ENCODE measurements around the gene CDCA8.

The CDCA8 gene

DNA sequence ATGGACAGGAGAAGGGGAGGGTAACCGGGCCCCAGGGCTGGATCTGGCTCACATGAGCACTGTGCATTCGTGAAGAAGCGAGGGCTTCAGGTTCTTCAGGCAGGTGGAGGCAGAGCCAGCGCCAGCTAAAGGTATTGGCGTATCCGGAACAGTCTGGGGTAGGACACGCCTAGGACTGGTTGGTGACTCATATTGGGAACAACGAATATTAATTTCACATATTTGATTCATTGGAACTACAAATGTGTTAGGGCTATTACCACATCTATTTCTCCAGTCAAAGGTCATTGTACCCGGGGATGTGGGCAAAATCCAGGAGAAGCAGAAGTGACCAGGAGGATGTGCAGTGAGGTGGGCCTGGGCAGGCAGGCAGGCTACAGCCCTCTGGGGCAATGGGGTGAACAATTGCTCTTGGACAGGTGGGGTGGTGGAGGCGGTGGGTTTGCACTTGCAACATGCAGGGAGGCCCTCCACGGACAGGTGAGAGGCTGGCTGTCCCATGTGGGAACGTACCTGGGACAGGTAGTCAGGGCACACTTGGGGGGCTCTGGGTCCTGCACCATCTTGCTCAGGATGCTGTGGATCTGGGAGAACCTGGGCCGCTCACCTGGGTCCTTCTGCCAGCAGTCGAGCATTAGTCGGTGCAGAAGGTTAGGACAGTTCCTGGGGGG lies 26.7 kb downstream of the CDCA8 start:
- TF ChIP-seq, protein P1, sequence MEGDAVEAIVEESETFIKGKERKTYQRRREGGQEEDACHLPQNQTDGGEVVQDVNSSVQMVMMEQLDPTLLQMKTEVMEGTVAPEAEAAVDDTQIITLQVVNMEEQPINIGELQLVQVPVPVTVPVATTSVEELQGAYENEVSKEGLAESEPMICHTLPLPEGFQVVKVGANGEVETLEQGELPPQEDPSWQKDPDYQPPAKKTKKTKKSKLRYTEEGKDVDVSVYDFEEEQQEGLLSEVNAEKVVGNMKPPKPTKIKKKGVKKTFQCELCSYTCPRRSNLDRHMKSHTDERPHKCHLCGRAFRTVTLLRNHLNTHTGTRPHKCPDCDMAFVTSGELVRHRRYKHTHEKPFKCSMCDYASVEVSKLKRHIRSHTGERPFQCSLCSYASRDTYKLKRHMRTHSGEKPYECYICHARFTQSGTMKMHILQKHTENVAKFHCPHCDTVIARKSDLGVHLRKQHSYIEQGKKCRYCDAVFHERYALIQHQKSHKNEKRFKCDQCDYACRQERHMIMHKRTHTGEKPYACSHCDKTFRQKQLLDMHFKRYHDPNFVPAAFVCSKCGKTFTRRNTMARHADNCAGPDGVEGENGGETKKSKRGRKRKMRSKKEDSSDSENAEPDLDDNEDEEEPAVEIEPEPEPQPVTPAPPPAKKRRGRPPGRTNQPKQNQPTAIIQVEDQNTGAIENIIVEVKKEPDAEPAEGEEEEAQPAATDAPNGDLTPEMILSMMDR (IDR thresholded peaks at IDR 0.05; ENCODE audit: low read depth, low read length, missing control alignments), result no peak
- DNase-seq (ENCODE audit: extremely low read depth, low read depth), result no peak
- no peak overlapping the region for H3K4me3 ChIP-seq (replicated peaks; ENCODE audit: low read depth, low read length)

DNA sequence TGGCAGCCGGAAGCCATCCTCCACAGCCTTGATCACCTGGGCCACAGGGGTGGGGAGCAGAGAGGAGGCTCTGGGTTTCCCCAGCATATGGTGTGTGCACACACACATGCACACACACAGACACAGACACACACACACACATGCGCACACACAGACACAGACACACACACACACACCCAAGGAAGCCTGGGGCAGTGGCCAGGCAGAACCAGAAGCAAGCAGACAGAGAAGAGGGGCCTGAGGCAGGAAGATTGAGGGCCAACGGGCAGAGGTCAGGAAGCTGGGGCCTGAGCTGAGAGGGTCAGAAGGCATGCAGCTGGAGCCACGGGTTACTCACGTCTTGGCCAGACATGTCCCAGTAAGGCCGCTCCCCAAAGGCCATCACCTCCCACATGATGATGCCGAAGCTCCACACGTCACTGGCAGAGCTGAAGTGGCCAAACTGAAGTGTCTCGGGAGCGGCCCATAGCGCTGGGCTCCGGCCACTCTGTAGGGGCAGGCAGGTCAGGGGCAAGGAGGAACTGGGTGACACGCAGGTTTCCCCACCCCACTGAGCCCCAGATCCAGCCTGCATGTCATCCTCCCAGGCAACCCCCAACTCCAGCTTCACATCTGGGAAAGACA lies 27.4 kb downstream of the CDCA8 start:
- DNase-seq (ENCODE audit: extremely low read depth, low read depth), result no peak

DNA sequence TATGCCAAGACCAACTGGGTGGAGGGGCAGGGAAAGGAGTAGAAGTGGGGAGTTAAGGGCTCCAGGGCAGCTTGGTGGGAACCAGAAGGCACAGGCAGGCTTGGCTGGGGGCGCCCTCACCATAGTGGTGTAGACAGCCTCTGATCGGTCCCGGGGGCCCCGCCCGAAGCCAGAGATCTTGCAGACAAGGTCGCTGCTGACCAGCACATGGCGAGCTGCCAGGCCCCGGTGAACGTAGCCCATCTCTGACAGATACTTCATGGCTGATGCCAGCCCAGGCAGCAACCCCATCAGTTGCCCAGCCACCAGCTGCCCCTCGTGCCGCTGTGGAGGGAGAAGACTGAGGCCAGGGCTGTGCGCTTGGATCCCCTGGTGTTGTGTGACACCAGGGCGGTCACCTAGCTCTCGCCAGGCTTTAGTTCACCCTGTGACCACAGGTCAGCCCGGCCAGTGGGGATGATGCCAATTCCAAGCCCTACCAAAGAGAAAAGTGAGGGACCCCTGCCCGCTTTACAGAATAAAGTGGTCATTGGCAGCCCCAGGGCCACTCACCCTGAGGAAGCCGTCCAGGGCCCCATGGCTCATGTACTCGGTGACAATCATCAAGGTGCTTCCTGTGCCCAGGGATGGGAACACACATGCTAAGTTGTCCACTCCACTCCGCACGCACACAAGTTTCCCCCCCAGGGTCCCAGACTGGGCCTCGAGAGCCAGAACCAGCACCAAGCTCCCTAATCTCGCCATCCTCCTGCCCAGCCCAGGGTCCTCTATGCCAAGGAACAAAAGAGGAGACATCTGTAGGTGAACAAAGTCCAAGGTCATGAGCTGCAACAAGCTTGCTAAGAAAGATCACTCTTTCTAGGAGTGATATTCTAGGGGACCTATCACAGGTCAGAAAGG lies 28.2 kb downstream of the CDCA8 start:
- DNase-seq (ENCODE audit: extremely low read depth, low read depth), result no peak
- H3K4me3 ChIP-seq (replicated peaks; ENCODE audit: low read depth, low read length), result no peak overlapping the region
- TF ChIP-seq, protein P1 (IDR thresholded peaks at IDR 0.05; ENCODE audit: low read depth, low read length, missing control alignments), result no peak

More for the DNA sequence above, 27.4 kb downstream of the CDCA8 start:
- TF ChIP-seq, protein P1 (IDR thresholded peaks at IDR 0.05; ENCODE audit: low read depth, low read length, missing control alignments), result no peak
- H3K4me3 ChIP-seq (replicated peaks; ENCODE audit: low read depth, low read length), result no peak overlapping the region

DNA sequence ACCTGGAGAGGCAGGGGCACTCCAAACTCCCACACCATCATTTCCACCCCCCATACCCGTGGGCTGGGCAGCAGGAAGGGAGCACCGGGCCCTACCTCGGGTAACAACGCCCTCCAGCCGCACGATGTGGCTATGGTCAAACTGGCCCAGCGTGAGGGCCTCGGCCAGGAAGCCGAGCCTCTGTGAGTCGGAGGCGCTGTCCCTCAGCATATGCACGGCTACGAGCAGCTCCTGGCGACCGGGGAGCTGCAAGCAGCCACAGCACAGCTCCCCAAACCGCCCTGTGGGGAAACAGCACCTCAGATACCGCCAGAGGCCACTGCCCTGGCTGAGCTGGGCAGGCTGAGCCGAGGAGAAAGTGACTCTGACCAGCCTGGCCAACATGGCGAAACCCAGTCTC lies 29.2 kb downstream of the CDCA8 start:
- TF ChIP-seq, protein P1 (IDR thresholded peaks at IDR 0.05; ENCODE audit: low read depth, low read length, missing control alignments), result no peak
- H3K4me3 ChIP-seq (replicated peaks; ENCODE audit: low read depth, low read length), result no peak overlapping the region
- no peak for DNase-seq (ENCODE audit: extremely low read depth, low read depth)

DNA sequence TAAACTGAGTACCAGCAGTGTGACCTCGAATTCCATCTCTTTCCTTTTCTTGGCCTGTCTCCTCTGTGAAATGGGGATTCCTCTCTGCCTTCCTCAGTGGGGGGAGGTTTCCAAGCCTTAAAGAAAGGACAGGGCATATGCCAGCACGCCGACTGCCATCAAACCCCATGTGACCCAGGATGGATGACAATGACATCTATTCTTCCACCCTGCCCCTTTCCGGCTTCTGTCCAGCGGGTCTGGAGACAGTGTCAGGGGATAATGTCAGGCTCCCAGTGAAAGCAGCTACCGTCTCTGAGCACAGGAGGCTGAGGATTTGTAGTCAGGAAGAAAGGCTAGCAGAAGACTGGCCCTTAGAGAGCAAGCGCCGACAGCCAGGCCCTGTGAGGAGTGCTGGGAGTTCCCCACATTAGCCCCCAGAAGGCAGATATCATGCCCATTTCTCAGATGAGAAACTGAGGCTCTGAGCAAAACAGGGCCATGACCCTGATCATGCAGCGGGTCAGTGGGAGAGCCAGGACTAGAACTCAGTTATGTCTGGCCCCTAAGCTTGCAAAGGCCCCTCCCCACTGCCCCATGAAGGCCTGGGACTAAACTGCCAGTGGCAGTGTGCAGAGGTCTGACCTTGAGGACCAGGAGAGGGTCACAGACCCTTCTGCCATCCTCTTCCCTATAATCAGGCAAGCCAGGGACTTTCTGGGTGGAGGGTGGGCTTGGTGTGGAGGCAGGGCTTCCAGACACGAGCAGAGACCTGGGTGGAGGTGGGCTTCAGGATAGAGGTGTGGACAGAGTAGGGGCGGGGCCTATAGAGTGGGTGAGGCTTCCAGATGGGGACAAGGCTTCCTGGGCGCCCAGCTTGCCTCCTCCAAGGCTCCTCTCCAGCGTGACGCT lies 30.1 kb downstream of the CDCA8 start:
- TF ChIP-seq, protein P1 (IDR thresholded peaks at IDR 0.05; ENCODE audit: low read depth, low read length, missing control alignments), result no peak
- no peak for DNase-seq (ENCODE audit: extremely low read depth, low read depth)
- no peak overlapping the region for H3K4me3 ChIP-seq (replicated peaks; ENCODE audit: low read depth, low read length)

DNA sequence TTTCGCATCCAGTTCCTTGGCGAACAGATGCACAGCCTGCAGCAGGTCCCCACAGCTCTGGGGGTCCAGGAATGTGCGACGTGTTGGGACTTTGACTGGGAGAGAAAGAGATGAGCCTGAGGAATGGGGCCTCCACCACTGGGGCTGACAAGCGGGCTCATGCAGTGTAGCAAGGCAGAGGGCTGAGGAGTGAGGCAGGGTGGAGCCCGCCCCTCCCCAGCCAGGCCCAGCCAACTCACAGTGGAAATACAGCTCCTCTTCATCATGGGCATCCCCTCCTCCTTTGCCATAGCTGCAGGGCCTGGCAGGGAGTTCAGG lies 30.7 kb downstream of the CDCA8 start:
- H3K4me3 ChIP-seq (replicated peaks; ENCODE audit: low read depth, low read length), result no peak overlapping the region
- TF ChIP-seq, protein P1 (IDR thresholded peaks at IDR 0.05; ENCODE audit: low read depth, low read length, missing control alignments), result no peak
- no peak for DNase-seq (ENCODE audit: extremely low read depth, low read depth)

Measured in HFF-Myc (cell line).